Measurements from ENCODE around the gene ADAMTS16.

- TF ChIP-seq CTCF (IDR thresholded peaks at IDR 0.05), result no peak
- no peak for TF ChIP-seq POLR2A (IDR thresholded peaks at IDR 0.05)
Measured at GRCh38 chr5:5159282-5160103, 19.4 kb downstream of the ADAMTS16 start.
